Psoas muscle (tissue), 8 donors: ENCODE data around the gene CHRD. TPM values are rescaled to one million over a fixed set of nuclear protein-coding genes. Genes with fewer than 3 reads are reported as not detected.

ENCODE experiments used
- ATAC-seq, 4 donors: fragments of 200-7000 bp; cut with Tn5 transposase; one replicate each; pipeline ENCODE4 v1.9.1; 2020; ENCODE audit warnings: moderate library complexity in 3 of 4, mild to moderate bottlenecking in 2 of 4
- DNase-seq, 2 donors: peaks; one replicate each; pipeline ENCODE4 v3.0.0-alpha.2; 2020
- H3K27ac ChIP-seq: fragments of 200-600 bp; one replicate; pipeline ENCODE4 v1.8.0; 2022
- H3K27me3 ChIP-seq, 3 donors: fragments of 200-600 bp in 1 of 3; one replicate each; pipeline versions ENCODE4 v1.6.1 to v1.8.0; 2013 to 2022; ENCODE audit warnings: low read length in 2 of 3, mild to moderate bottlenecking in 2 of 3, moderate library complexity in 1 of 3; ENCODE audit not compliant: insufficient read depth in 3 of 3
- H3K36me3 ChIP-seq, 2 donors: fragments of 200-600 bp in 1 of 2; one replicate each; pipeline versions ENCODE4 v1.6.1 to v1.8.0; 2013 to 2022; ENCODE audit warnings: low read depth in 1 of 2, mild to moderate bottlenecking in 1 of 2, moderate library complexity in 1 of 2; ENCODE audit not compliant: insufficient read depth in 1 of 2
- H3K4me1 ChIP-seq: fragments of 200-600 bp; one replicate; pipeline ENCODE4 v1.8.0; 2022
- H3K4me3 ChIP-seq: fragments of 200-600 bp; one replicate; pipeline ENCODE4 v1.8.0; 2022; ENCODE audit warnings: mild to moderate bottlenecking
- H3K9me3 ChIP-seq: fragments of 200-600 bp; one replicate; pipeline ENCODE4 v1.8.0; 2022
- WGBS, 3 donors: extraction: QIAGEN DNeasy Blood & Tissue Kit; methylation state at CpG; one replicate each; pipeline versions ENCODE4 v1.1.6 to v1.1.7; 2013; 5-methylcytosine and 5-hydroxymethylcytosine counted together
- intact Hi-C, 2 donors: fragments of 100-400 bp; cut with DNase I; formaldehyde crosslinking; loops; one replicate each; pipeline versions ENCODE4 v1.11.0 to v1.14.2; 2022
- polyA plus RNA-seq, 3 donors: library from polyadenylated mRNA; stranded (reverse); fragments of 200-250 nt; gene quantifications; one replicate each; pipeline ENCODE4 v1.2.3, GENCODE V29; 2013
- total RNA-seq, 4 donors: library from RNA; stranded (reverse); fragmentation: NEBNext Ultra II Directional in 2 of 4; extraction: Animal tissue kit (Norgen Biotek cat#: 25700) in 2 of 4; gene quantifications; one replicate each; pipeline versions ENCODE4 v1.2.1 to v1.2.4, GENCODE V29; 2021 to 2023
- TF ChIP-seq, protein P1 (sequence below): fragments of 200-600 bp; IDR thresholded peaks from one replicate; pipeline ENCODE4 v1.8.0; 2022; ENCODE audit warnings: antibody characterized with exemption
- donor health status: healthy with polysubstance abuse.
- donor health status: DM: no; HTN: no; CAD: no; lungs with moderate emphysema.
- donor health status: Bipolar disorder and iron deficiency.
- donor health status: healthy.
- donor health status: DM: yes; HTN: yes; CAD: no.
- donor health status: DM: no; HTN: no; CAD: no.
- donor health status: DM: no; HTN: no; CAD: no.
- donor health status: DM: yes; HTN: yes; CAD: no.

CHRD gene
- total and polyA plus RNA-seq, 7 donors, result 2.5 to 10.5 (median 5.2) TPM

DNA sequence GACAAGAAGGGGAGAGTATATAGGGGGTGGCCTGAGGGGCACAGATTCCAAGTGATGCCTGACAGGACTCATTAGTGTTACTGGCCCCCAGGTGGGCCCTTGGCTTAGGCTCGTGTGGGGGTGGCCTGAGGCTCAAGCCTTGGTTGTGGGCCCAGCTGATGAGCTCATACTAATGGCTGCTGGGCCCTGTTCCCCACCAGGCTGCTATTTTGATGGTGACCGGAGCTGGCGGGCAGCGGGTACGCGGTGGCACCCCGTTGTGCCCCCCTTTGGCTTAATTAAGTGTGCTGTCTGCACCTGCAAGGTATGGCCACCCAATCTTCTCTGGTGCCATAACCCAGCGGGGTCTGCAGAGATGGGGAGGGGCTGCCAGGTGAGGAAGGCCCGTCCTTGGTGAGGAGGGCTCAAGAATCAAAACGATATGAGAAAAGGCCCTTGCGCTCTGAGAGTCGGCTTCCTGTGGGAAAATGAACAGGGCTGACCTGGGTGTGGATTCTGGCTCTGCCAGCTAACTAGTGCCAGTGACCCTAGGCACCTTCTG is 7.4 kb downstream of the CHRD start:
- TF ChIP-seq, protein P1, sequence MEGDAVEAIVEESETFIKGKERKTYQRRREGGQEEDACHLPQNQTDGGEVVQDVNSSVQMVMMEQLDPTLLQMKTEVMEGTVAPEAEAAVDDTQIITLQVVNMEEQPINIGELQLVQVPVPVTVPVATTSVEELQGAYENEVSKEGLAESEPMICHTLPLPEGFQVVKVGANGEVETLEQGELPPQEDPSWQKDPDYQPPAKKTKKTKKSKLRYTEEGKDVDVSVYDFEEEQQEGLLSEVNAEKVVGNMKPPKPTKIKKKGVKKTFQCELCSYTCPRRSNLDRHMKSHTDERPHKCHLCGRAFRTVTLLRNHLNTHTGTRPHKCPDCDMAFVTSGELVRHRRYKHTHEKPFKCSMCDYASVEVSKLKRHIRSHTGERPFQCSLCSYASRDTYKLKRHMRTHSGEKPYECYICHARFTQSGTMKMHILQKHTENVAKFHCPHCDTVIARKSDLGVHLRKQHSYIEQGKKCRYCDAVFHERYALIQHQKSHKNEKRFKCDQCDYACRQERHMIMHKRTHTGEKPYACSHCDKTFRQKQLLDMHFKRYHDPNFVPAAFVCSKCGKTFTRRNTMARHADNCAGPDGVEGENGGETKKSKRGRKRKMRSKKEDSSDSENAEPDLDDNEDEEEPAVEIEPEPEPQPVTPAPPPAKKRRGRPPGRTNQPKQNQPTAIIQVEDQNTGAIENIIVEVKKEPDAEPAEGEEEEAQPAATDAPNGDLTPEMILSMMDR, result no peak
- intact Hi-C loops, result no loop called here

DNA sequence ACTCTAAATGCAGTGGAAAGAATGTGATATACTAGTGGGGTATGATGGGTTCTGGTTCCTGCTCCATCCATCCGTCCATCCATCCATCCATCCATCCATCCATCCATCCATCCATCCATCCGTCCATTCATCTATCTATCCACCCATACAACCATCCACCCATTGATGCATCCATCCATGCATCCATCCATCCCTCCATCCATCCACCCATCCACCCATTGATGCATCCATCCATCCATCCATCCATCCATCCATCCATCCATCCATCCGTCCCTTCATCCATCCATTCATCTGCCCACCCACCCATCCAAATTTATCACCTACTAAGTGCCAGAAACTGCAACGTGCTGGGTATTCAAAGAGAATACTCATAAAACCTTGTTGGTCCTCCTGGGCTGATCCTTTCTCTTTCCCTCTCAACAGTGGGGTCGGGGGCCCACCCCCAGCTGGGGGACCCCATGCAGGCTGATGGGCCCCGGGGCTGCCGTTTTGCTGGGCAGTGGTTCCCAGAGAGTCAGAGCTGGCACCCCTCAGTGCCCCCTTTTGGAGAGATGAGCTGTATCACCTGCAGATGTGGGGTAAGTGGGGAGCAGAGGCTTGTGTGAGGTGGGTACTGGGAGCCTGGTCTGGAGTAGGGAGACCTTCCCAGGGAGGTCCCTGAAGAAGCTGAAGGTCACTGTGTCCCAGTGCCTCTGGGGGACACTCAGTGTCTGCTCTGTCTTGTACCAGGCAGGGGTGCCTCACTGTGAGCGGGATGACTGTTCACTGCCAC is 8.5 kb downstream of the CHRD start:
- DNase-seq (no peak), ATAC-seq (no peak)
- TF ChIP-seq, protein P1, result no peak
- Histone ChIP-seq H3K4me1 (no peaks in the 10 kb centered on the region), H3K9me3 (no peaks in the 10 kb centered on the region), H3K27ac (no peak overlapping the region), H3K36me3 (peaks cover 0 to 26% of the 10 kb centered on the region in 2 donors), H3K4me3 (no peak overlapping the region), H3K27me3 (no peaks in the 10 kb centered on the region)
- 74 to 81% (median 77%) methylated on average over 8 of the region's 8 CpGs for WGBS, 3 donors
- intact Hi-C loops, result no loop called here

More for the DNA sequence above, 7.4 kb downstream of the CHRD start:
- Histone ChIP-seq H3K9me3 (no peaks in the 10 kb centered on the region), H3K27ac (no peak overlapping the region), H3K27me3 (no peaks in the 10 kb centered on the region), H3K4me3 (no peak overlapping the region), H3K36me3 (peaks cover 0 to 26% of the 10 kb centered on the region in 2 donors), H3K4me1 (no peaks in the 10 kb centered on the region)
- WGBS, 3 donors, result 89 to 95% (median 90%) methylated on average over 11 to 12 of the region's 12 CpGs
- DNase-seq, result no peak
- no peak for ATAC-seq

DNA sequence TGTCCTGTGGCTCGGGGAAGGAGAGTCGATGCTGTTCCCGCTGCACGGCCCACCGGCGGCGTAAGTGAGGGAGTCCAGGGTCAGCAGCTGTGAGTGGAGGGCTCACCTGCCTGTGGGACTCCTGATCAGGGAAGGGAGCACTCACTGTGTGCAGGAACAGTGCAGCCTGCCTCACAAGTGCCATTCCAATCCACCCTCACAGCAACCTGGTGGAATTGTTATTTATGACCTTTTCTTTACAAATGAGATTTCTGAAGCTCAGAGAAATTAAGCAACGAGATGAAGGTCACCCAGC is 9.0 kb downstream of the CHRD start:
- Histone ChIP-seq H3K4me3 (no peak overlapping the region), H3K27me3 (no peaks in the 10 kb centered on the region), H3K36me3 (peaks cover 0 to 26% of the 10 kb centered on the region in 2 donors), H3K27ac (no peak overlapping the region), H3K9me3 (no peaks in the 10 kb centered on the region), H3K4me1 (no peaks in the 10 kb centered on the region)
- 77 to 86% (median 79%) methylated on average over 8 of the region's 8 CpGs for WGBS, 3 donors
- intact Hi-C loops, result no loop called here
- DNase-seq, result no peak
- TF ChIP-seq, protein P1, result no peak
- no peak for ATAC-seq

DNA sequence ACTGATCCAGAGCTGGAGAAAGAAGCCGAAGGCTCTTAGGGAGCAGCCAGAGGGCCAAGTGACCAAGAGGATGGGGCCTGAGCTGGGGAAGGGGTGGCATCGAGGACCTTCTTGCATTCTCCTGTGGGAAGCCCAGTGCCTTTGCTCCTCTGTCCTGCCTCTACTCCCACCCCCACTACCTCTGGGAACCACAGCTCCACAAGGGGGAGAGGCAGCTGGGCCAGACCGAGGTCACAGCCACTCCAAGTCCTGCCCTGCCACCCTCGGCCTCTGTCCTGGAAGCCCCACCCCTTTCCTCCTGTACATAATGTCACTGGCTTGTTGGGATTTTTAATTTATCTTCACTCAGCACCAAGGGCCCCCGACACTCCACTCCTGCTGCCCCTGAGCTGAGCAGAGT is 9.5 kb downstream of the CHRD start:
- H3K36me3 ChIP-seq, result peaks cover 0 to 24% of the 10 kb centered on the region in 2 donors
- H3K27ac ChIP-seq, result no peak overlapping the region
- ATAC-seq, result no peak
- TF ChIP-seq, protein P1, result no peak
- H3K27me3 ChIP-seq, result no peaks in the 10 kb centered on the region
- H3K9me3 ChIP-seq, result no peaks in the 10 kb centered on the region
- no peaks in the 10 kb centered on the region for H3K4me1 ChIP-seq
- WGBS, 3 donors, result 59 to 60% (median 60%) methylated on average over 5 of the region's 5 CpGs
- no peak overlapping the region for H3K4me3 ChIP-seq
- no peak for DNase-seq
- intact Hi-C loops, result no loop called here
